ENCODE data around the gene DLK2.

GRCh38 chr6:43464337-43464736 lies 9.0 kb upstream of the DLK2 start:
- no peak for TF ChIP-seq ZFP30 (CRISPR knock-in tag; IDR thresholded peaks at IDR 0.05)
- TF ChIP-seq ESRRG (CRISPR knock-in tag; IDR thresholded peaks at IDR 0.05), result no peak
- no peak for TF ChIP-seq ZC3H10 (CRISPR knock-in tag; IDR thresholded peaks at IDR 0.05)
- TF ChIP-seq PATZ1 (CRISPR knock-in tag; IDR thresholded peaks at IDR 0.05; ENCODE audit: borderline replicate concordance), result no peak
- no peak for TF ChIP-seq OSR1 (CRISPR knock-in tag; IDR thresholded peaks at IDR 0.05)
- TF ChIP-seq SNAI2 (CRISPR knock-in tag; IDR thresholded peaks at IDR 0.05), result no peak
- TF ChIP-seq RARB (CRISPR knock-in tag; IDR thresholded peaks at IDR 0.05), result no peak
- no peak for TF ChIP-seq CREB5 (CRISPR knock-in tag; IDR thresholded peaks at IDR 0.05; ENCODE audit: low read depth)
- no peak for TF ChIP-seq ZFP3 (CRISPR knock-in tag; IDR thresholded peaks at IDR 0.05)
- TF ChIP-seq ZNF565 (CRISPR knock-in tag; conservative IDR thresholded peaks at IDR 0.05; ENCODE audit: low read depth), result no peak
- no peak for TF ChIP-seq CSDC2 (CRISPR knock-in tag; IDR thresholded peaks at IDR 0.05)
- no peak for TF ChIP-seq TSHZ2 (CRISPR knock-in tag; IDR thresholded peaks at IDR 0.05)
- TF ChIP-seq ISL1 (CRISPR knock-in tag; IDR thresholded peaks at IDR 0.05), result no peak
- TF ChIP-seq TOX (CRISPR knock-in tag; IDR thresholded peaks at IDR 0.05; ENCODE audit: borderline replicate concordance), result no peak

All from SK-N-SH treated with all-trans-retinoic acid at 6 μM for 48 hours (cell line).